RWPE2 (cell line): Measurements from ENCODE around the gene RGMA.

Source experiments
- ATAC-seq: fragments of 200-7000 bp; cut with Tn5 transposase; 3 replicates; pipeline ENCODE4 v1.9.1; 2021; ENCODE audit warnings: low read depth
- DNase-seq: peaks from one replicate; pipeline ENCODE4 v3.0.0-alpha.2; 2020; ENCODE audit warnings: low spot score
- H3K27ac ChIP-seq: fragments of 450-650 bp; 2 replicates; pipeline ENCODE4 v1.5.1; 2017; ENCODE audit warnings: mild to moderate bottlenecking; ENCODE audit not compliant: poor library complexity, severe bottlenecking
- H3K27me3 ChIP-seq: fragments of 250-450 bp; sonication (Bioruptor Pico); 2 replicates; pipeline ENCODE4 v1.5.1; 2021; ENCODE audit warnings: mild to moderate bottlenecking, moderate library complexity; ENCODE audit not compliant: insufficient read depth, poor library complexity, severe bottlenecking
- H3K36me3 ChIP-seq: fragments of 250-450 bp; sonication (Bioruptor Pico); 2 replicates; pipeline ENCODE4 v1.5.1; 2020; ENCODE audit warnings: low read depth, mild to moderate bottlenecking, moderate library complexity
- H3K4me1 ChIP-seq: fragments of 250-450 bp; sonication (Bioruptor Pico); 2 replicates; pipeline ENCODE4 v1.5.1; 2021; ENCODE audit warnings: mild to moderate bottlenecking, moderate library complexity; ENCODE audit not compliant: insufficient read depth, poor library complexity, severe bottlenecking
- H3K4me3 ChIP-seq: fragments of 250-450 bp; sonication (Bioruptor Pico); 2 replicates; pipeline ENCODE4 v1.5.1; 2021; ENCODE audit warnings: mild to moderate bottlenecking, moderate library complexity; ENCODE audit not compliant: severe bottlenecking
- H3K9me3 ChIP-seq: fragments of 250-450 bp; sonication (Bioruptor Pico); 2 replicates; pipeline ENCODE4 v1.5.1; 2021; ENCODE audit warnings: mild to moderate bottlenecking, moderate library complexity; ENCODE audit not compliant: severe bottlenecking
- CTCF ChIP-seq: fragments of 450-650 bp; IDR thresholded peaks from one replicate; pipeline ENCODE4 v1.5.1; 2017; ENCODE audit warnings: mild to moderate bottlenecking, moderate library complexity; ENCODE audit not compliant: poor library complexity, severe bottlenecking

The RGMA gene

GRCh38 chr15:93070132-93070531, 18.9 kb downstream of the RGMA start:
- no peak for DNase-seq
- Histone ChIP-seq H3K36me3 (no peaks in the 10 kb centered on the region), H3K4me1 (no peaks in the 10 kb centered on the region), H3K27ac (no peak overlapping the region), H3K9me3 (no peaks in the 10 kb centered on the region), H3K27me3 (peaks cover 18% of the 10 kb centered on the region), H3K4me3 (no peak overlapping the region)
- no peak for ATAC-seq
- TF ChIP-seq CTCF: no peak

- H3K4me3 ChIP-seq: no peak overlapping the region
- ATAC-seq (no peak), DNase-seq (no peak)
- no peak overlapping the region for H3K27ac ChIP-seq
- peaks cover 18% of the 10 kb centered on the region for H3K27me3 ChIP-seq
- H3K4me1 ChIP-seq: peaks cover under 1% of the 10 kb centered on the region
- H3K9me3 ChIP-seq: no peaks in the 10 kb centered on the region
- no peaks in the 10 kb centered on the region for H3K36me3 ChIP-seq
- no peak for TF ChIP-seq CTCF
Measured at GRCh38 chr15:93068581-93069199, 20.3 kb downstream of the RGMA start.

GRCh38 chr15:93067649-93068085, 21.3 kb downstream of the RGMA start:
- no peak overlapping the region for H3K27ac ChIP-seq
- peaks cover 14% of the 10 kb centered on the region for H3K27me3 ChIP-seq
- no peaks in the 10 kb centered on the region for H3K9me3 ChIP-seq
- no peak for TF ChIP-seq CTCF
- ATAC-seq: no peak
- H3K4me3 ChIP-seq: no peak overlapping the region
- no peak for DNase-seq
- peaks cover 6% of the 10 kb centered on the region for H3K4me1 ChIP-seq
- H3K36me3 ChIP-seq: no peaks in the 10 kb centered on the region

GRCh38 chr15:93066834-93067648, 22.0 kb downstream of the RGMA start:
- Histone ChIP-seq H3K27ac (no peak overlapping the region), H3K27me3 (peaks cover 7% of the 10 kb centered on the region), H3K9me3 (no peaks in the 10 kb centered on the region), H3K36me3 (no peaks in the 10 kb centered on the region), H3K4me3 (no peak overlapping the region), H3K4me1 (peaks cover 6% of the 10 kb centered on the region)
- no peak for TF ChIP-seq CTCF
- ATAC-seq (no peak), DNase-seq (no peak)
